Hepatocyte (in vitro differentiated cells): ENCODE measurements around the gene INTS15. TPM values are rescaled to one million over a fixed set of nuclear protein-coding genes. Genes with fewer than 3 reads are reported as not detected.

ENCODE experiments used
- DNase-seq: peaks from one replicate; pipeline ENCODE4 v3.0.0-alpha.2; 2016; ENCODE audit warnings: low spot score
- H2AFZ ChIP-seq: fragments of 200-600 bp; sonication (generic); 2 replicates; pipeline ENCODE4 v1.6.0; 2016; ENCODE audit warnings: antibody characterized with exemption, mild to moderate bottlenecking
- H3K27ac ChIP-seq: fragments of 200-600 bp; sonication (generic); 2 replicates; pipeline ENCODE4 v1.5.1; 2016; ENCODE audit warnings: mild to moderate bottlenecking
- H3K27me3 ChIP-seq: fragments of 200-600 bp; sonication (generic); 2 replicates; pipeline ENCODE4 v1.6.1; 2016
- H3K36me3 ChIP-seq: fragments of 200-600 bp; sonication (generic); replicated peaks from 2 replicates; pipeline ENCODE4 v1.5.1; 2016; ENCODE audit warnings: low read depth; ENCODE audit not compliant: insufficient read depth
- H3K4me1 ChIP-seq: fragments of 200-600 bp; sonication (generic); 2 replicates; pipeline ENCODE4 v1.5.1; 2016; ENCODE audit warnings: mild to moderate bottlenecking, moderate library complexity; ENCODE audit not compliant: insufficient read depth
- H3K4me2 ChIP-seq: fragments of 200-600 bp; sonication (generic); 2 replicates; pipeline ENCODE4 v1.6.0; 2016
- H3K4me3 ChIP-seq: fragments of 200-600 bp; sonication (generic); 2 replicates; pipeline ENCODE4 v1.5.1; 2016; ENCODE audit warnings: mild to moderate bottlenecking
- H3K79me2 ChIP-seq: fragments of 200-600 bp; sonication (generic); 2 replicates; pipeline ENCODE4 v1.6.0; 2017; ENCODE audit warnings: mild to moderate bottlenecking
- H3K9me2 ChIP-seq: fragments of 200-600 bp; sonication (generic); replicated peaks from 2 replicates; pipeline ENCODE4 v1.6.0; 2017; ENCODE audit warnings: mild to moderate bottlenecking; ENCODE audit not compliant: insufficient read depth
- H3K9me3 ChIP-seq: fragments of 200-600 bp; sonication (generic); 2 replicates; pipeline ENCODE4 v1.5.1; 2016; ENCODE audit warnings: low read depth, mild to moderate bottlenecking
- H4K20me1 ChIP-seq: fragments of 200-600 bp; sonication (generic); 2 replicates; pipeline ENCODE4 v1.6.0; 2016; ENCODE audit warnings: mild to moderate bottlenecking; ENCODE audit not compliant: insufficient read depth, poor library complexity, severe bottlenecking
- CTCF ChIP-seq: fragments of 200-600 bp; sonication (generic); IDR thresholded peaks from 2 replicates; pipeline ENCODE4 v1.5.1; 2016; ENCODE audit warnings: antibody characterized with exemption, mild to moderate bottlenecking; ENCODE audit not compliant: poor library complexity
- EZH2 ChIP-seq: fragments of 200-600 bp; sonication (generic); IDR thresholded peaks from 2 replicates; pipeline ENCODE4 v1.6.1; 2016; ENCODE audit warnings: antibody characterized with exemption, mild to moderate bottlenecking, borderline replicate concordance
- EZH2phosphoT487 ChIP-seq: fragments of 200-600 bp; sonication (generic); IDR thresholded peaks from one replicate; pipeline ENCODE4 v1.6.1; 2018; ENCODE audit warnings: antibody characterized with exemption, mild to moderate bottlenecking, low read depth, moderate library complexity; ENCODE audit not compliant: unreplicated experiment, severe bottlenecking
- WGBS: methylation state at CpG from one replicate; pipeline ENCODE4 v1.1.6; 2016; ENCODE audit warnings: low lambda C conversion rate; ENCODE audit errors: missing lambda C conversion rate; 5-methylcytosine and 5-hydroxymethylcytosine counted together
- polyA plus RNA-seq: library from polyadenylated mRNA; unstranded; fragments of >200 nt; fragmentation: Nextera tagmentation; extraction: Ambion mirVana; gene quantifications from 2 replicates; pipeline ENCODE4 v1.2.1, GENCODE V29; 2016
- total RNA-seq: library from RNA; depleted of rRNA; stranded (reverse); fragments of >200 nt; gene quantifications from 2 replicates; pipeline ENCODE4 v1.2.3, GENCODE V29; 2014

INTS15 gene
- total and polyA plus RNA-seq, 2 experiments from 2014 or later: 21.4 to 26.1 TPM

- no peaks in the 10 kb centered on the region for H3K9me2 ChIP-seq
- no peaks in the 10 kb centered on the region for H4K20me1 ChIP-seq
- H3K27ac ChIP-seq: no peak overlapping the region
- no peak overlapping the region for H2AFZ ChIP-seq
- no peaks in the 10 kb centered on the region for H3K36me3 ChIP-seq
- no peaks in the 10 kb centered on the region for H3K4me1 ChIP-seq
- no peak overlapping the region for H3K4me2 ChIP-seq
- H3K9me3 ChIP-seq: no peaks in the 10 kb centered on the region
- H3K79me2 ChIP-seq: no peaks in the 10 kb centered on the region
- no peak overlapping the region for H3K4me3 ChIP-seq
- DNase-seq: no peak
- no peaks in the 10 kb centered on the region for H3K27me3 ChIP-seq
- TF ChIP-seq CTCF (no peak), EZH2phosphoT487 (no peak), EZH2 (no peak)
- 100% methylated on average over 4 of the region's 4 CpGs for WGBS
These were observed 28.8 kb downstream of the INTS15 start for GRCh38 chr7:6618621-6619020.

GRCh38 chr7:6619961-6620360 is 30.1 kb downstream of the INTS15 start:
- TF ChIP-seq EZH2phosphoT487 (no peak), EZH2 (no peak), CTCF (no peak)
- Histone ChIP-seq H3K9me3 (no peaks in the 10 kb centered on the region), H3K79me2 (no peaks in the 10 kb centered on the region), H4K20me1 (no peaks in the 10 kb centered on the region), H3K4me3 (no peak overlapping the region), H3K4me1 (no peaks in the 10 kb centered on the region), H2AFZ (no peak overlapping the region), H3K36me3 (no peaks in the 10 kb centered on the region), H3K4me2 (no peak overlapping the region), H3K9me2 (no peaks in the 10 kb centered on the region), H3K27me3 (no peaks in the 10 kb centered on the region), H3K27ac (no peak overlapping the region)
- WGBS: 91% methylated on average over 3 of the region's 3 CpGs
- no peak for DNase-seq

GRCh38 chr7:6621195-6622133 is 31.6 kb downstream of the INTS15 start:
- Histone ChIP-seq H3K27ac (no peak overlapping the region), H2AFZ (no peak overlapping the region), H3K4me2 (no peak overlapping the region), H3K9me3 (no peaks in the 10 kb centered on the region), H3K4me1 (no peaks in the 10 kb centered on the region), H3K79me2 (no peaks in the 10 kb centered on the region), H3K4me3 (no peak overlapping the region), H3K9me2 (no peaks in the 10 kb centered on the region), H3K27me3 (no peaks in the 10 kb centered on the region), H4K20me1 (no peaks in the 10 kb centered on the region), H3K36me3 (no peaks in the 10 kb centered on the region)
- WGBS: 97% methylated on average over 20 of the region's 20 CpGs
- no peak for DNase-seq
- no peak for TF ChIP-seq CTCF
- no peak for TF ChIP-seq EZH2
- TF ChIP-seq EZH2phosphoT487: no peak
